T follicular helper cell (primary cell): Measurements from ENCODE around the gene LDLRAD2.
"Not testable (repeated sequence)": the region's sequence is repeated elsewhere in the genome, so short reads cannot be mapped to it uniquely, and the experiment has no call there.

Experiments
- DNase-seq: peaks from one replicate; pipeline ENCODE4 v3.0.0-alpha.2; 2020; ENCODE audit warnings: low read depth
- total RNA-seq, 2 experiments: gene quantifications; one replicate each; lab custom pipeline; 2026; lab: John Stamatoyannopoulos, UW

The LDLRAD2 gene, protein sequence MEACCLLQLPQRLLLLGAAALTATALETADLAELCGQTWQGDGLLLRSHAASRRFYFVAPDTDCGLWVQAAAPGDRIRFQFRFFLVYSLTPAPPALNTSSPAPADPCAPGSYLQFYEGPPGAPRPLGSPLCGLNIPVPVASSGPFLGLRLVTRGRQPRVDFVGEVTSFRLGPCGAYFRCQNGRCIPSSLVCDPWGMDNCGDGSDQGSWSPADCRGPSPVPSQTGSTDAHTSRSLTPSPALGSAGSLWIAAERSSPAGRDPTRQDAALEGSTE
- 0 to 0.06 reads per million in 2 experiments for total RNA-seq

- no peak for DNase-seq
These were observed at the start of gene LDLRAD2 for GRCh38 chr1:21811875-21812305. LDLRAD2 (plus strand) TSS chr1:21812265; CDS start chr1:21812452, 187 bp downstream.

DNA sequence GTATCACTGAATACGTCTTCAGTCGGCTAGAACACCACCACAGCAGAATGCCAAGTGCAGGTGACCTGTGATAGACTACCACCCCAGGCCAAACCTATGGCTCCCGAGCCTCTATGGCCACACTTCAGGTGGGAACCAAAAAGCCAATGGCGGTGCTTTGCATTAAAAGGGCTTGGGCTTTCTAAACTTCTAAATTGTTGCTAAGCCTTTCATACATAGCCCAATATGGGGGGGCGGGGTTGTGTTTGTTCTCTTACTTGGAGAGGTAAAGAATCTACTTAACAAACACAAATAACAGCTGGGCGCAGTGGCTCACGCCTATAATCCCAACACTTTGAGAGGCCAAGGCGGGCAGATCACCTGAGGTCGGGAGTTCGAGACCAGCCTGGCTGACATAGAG is 48.8 kb upstream of the LDLRAD2 start:
- DNase-seq, result no peak

GRCh38 chr1:21763694-21764419 is 48.2 kb upstream of the LDLRAD2 start:
- no peak for DNase-seq

DNA sequence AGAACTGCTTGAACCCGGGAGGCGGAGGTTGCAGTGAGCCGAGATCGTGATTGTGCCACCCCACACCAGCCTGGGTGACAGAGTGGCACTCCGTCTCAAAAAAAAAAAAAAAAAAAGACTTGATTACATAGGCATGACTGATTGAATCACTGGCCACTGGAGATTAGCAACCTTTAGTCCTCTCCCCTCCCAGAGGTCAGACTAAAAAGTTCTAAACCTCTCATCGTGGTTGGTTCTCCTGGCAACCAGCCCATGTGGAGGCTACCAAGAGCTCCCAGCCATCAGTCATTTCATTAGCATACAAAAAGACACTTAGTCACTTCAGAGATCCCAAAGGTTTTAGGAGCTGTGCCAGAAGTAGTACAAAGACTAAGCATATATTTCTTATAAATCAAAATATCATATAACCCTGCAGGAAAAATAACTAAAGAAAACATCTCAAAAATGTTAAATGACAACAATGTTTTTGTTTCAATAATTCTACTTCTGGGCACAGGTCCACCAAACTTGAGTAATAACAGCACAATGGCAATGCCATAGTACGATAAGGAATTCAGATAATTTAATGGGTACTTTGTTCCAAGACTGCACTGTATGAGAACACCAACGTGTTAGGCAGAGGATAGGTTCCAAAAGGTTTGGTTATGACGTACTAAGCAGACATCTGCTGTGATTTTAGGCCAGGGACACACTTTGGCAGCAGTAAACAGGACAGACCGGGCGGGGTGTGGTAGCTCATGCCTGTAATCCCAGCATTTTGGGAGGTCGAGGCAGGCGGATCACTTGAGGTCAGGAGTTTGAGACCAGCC is 47.2 kb upstream of the LDLRAD2 start:
- no peak for DNase-seq

DNA sequence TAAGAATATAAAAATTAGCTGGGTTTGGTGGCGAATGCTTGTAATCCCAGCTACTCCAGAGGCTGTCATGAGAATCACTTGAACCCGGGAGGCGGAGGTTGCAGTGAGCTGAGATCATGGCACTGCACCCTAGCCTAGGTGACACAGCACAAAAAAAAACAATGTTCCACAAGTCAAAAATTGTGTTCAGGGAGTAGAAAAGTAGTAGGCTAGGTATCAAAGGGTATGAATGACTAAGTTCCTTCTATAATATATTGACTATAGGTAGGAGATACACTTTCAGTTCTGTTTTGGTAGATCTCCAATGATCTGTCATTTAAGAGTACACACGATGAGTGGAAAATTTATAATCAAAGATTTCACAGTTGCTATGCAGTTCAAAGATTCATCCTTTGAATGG is 45.9 kb upstream of the LDLRAD2 start:
- no peak for DNase-seq

DNA sequence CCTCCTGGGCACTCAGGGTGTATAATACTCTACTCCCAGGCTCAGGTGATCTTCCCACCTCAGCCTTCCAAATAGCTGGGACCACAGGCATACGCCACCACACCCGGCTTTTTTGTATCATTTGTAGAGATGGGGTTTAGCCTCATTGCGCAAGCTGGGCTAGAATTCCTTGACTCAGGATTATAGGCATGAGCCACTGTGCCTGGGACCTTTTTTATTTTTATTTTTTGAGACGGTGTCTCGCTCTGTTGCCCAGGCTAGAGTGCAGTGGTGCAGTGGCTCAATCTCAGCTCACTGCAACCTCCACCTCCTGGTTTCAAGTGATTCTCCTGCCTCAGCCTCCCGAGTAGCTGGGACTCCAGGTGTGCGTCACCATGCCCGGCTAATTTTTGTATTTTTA is 45.0 kb upstream of the LDLRAD2 start:
- not testable (repeated sequence) for DNase-seq

DNA sequence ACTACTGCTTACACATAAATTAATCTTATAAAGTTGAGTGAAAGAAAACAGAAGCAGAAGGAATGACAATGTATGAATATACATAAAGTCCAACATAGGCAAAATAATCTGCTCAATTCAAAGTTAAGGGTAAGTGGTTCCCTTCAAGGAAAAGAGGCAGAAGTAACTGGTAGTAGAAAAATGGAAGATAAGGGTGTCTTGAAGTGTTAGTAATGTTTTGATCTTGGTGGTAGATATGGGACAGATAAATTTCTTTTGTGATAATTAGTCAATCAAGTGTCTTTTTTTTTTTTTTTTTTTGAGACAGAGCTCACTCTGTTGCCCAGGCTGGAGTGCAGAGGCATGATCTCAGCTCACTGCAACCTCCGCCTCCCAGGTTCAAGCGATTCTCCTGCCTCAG is 41.9 kb upstream of the LDLRAD2 start:
- no peak for DNase-seq

GRCh38 chr1:21770602-21771001 is 41.5 kb upstream of the LDLRAD2 start:
- DNase-seq, result not testable (repeated sequence)

GRCh38 chr1:21771672-21772071 is 40.4 kb upstream of the LDLRAD2 start:
- DNase-seq, result not testable (repeated sequence)

- DNase-seq, result no peak
These were observed 38.5 kb upstream of the LDLRAD2 start for GRCh38 chr1:21773585-21773984.

DNA sequence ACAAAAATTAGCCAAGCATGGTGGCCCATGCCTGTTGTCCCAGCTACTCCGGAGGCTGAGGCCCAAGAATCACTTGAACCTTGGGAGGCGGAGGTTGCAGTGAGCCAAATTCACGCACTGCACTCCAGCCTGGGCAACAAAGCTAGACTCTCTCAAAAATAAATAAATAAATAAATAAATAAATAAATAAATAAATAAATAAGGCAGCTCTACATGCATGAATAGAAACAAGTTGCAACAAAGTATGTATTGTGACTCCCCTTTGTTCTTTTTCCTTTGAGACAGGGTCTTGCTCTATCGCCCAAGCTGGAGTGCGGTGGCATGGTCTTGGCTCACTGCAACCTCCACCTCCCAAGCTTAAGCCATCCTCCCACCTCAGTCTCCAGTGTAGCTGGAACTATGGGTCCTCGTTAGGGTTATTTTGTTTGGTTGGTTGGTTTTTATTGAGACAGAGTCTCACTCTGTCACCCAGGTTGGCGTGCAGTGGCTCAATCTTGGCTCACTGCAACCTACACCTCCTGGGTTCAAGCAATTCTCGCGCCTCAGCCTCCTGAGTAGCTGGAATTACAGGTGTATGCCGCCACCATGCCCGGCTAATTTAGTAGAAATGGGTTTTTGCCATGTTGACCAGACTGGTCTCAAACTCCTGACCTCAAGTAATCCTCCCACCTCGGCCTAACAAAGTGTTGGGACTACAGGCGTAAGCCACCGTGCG is 37.1 kb upstream of the LDLRAD2 start:
- no peak for DNase-seq

DNA sequence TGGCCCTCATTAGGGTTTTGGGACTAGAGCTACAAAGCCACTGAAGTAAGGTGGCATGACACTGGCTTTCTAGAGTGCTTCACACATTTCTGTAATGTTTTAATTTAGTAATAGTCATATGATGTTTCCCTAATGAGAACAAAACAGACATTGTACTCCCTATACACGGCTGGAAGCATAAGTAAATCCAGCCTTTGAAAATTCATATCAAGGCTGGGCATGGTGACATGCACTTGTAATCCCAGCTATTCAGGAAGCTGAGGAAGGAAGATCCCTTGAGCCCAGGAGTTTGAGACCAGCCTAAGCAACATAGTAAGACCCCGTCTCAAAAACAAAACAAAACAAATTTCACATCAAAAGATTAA is 36.5 kb upstream of the LDLRAD2 start:
- no peak for DNase-seq

- DNase-seq, result no peak
These were observed 36.0 kb upstream of the LDLRAD2 start for GRCh38 chr1:21775985-21776562.

- DNase-seq, result not testable (repeated sequence)
These were observed 35.1 kb upstream of the LDLRAD2 start for GRCh38 chr1:21776925-21777324.

DNA sequence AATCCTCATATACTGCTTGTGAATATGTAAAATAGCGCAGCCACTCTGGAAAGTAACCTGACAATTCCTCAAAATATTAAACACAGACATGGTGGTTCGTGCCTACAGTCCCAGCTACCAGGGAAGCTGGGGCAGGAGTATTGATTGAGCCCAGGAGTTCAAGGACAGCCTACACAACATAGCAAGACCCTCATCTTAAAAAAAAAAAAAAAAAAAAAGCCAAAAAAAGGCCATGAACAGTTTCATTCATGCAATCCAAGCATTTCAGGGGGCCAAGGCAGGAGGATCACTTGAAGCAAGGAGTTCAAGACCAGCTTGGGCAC is 33.7 kb upstream of the LDLRAD2 start:
- DNase-seq, result no peak

DNA sequence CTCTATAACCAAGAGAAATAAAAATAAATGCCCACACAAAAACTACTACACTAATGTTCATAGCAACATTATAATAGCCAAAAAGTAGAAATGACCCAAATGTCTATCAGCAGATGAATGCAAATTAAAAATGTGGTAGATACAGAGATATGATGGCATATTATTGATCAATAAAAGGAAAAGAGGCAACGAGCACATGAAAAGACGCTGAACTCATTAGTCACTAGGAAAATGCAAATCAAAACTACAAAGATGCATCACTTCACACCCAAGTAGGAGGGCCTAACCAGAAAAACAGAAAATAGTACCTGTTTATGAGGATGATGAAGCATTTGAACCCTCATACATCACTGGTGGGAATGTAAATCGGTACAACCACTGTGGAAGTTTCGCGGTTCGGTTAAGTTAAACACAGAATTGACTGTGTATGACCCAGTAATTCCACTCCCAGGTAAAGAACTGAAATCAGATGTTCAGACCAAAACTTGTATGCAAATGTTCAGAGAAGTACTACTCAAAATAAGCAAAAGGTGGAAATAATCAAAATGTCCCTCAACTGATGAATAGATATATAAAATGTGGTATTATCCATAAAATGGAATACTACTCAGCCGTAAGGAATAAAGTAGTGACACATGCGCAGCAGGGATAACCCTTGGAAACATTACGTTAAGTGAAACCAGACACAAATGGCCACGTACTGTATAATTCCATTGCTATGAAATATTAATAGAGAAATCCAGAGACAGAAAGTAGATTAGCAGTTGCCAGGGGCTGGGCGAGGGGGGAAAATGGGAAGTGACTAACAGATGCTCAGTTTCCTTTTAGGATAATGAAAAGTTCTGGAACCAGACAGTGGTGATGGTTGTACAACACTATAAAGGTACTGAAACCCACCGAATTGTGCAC is 32.2 kb upstream of the LDLRAD2 start:
- DNase-seq, result no peak

DNA sequence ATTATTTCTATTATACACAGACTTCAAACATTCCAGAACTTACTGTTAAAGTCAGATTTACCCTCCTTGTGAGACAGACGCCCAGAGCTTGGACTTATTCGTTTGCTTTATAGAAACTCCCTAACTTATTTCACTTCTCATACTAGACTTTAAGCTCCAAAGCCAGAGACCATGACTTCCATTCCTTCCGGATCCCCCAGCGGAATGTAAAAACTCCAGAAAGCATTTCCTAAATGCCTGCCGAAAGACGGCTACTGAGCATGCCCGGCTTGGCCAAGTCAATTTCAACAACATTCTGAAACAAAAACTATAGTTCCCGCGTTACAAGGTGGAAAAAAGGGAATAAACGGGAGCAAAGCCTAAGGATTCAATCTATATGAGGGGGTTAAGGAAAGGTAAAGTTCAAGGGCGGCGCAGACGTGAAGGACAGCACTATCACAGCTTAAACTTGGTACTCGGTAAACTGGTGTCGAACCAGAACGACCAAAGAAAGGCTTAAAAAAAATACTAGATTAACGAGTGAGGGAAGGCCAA is 30.2 kb upstream of the LDLRAD2 start:
- peak; percentile 33 for DNase-seq

GRCh38 chr1:21782349-21782867 is 29.7 kb upstream of the LDLRAD2 start:
- DNase-seq, result peak; percentile 26

GRCh38 chr1:21782868-21783678 is 29.0 kb upstream of the LDLRAD2 start, which contains the start of gene USP48:
USP48 (minus strand) TSS chr1:21783149; CDS start chr1:21782957, 192 bp downstream.
- DNase-seq, result peak; percentile 93
